Measurements from ENCODE around the gene ACOX3.

DNA sequence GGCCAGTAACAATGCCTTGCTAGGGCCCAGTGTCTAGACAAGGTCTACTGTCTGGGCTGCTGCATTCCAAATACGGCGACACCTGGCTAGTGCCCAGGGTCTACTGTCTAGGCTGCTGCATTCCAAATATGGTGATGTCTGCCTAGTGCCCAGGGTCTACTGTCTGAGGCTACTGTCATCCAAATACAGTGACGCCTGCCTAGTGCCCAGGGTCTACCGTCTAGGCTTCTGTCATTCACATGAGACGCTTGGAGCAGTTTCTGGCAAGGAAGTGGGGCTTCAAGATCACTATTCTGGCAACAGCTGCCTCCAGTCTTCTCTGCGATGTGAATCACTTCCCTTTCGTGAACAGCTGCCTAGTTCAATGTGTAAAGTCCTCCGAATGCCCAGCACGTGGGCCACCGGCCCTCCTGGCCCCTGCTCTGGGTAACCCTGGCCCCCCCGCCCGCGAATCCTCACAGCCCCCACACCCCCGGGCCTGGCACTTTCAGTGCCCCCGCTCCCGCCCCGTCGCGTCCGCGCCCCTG, 12.7 kb downstream of the ACOX3 start:
- TF ChIP-seq POLR2A (IDR thresholded peaks at IDR 0.05) (no peak), POLR2AphosphoS5 (IDR thresholded peaks at IDR 0.05) (no peak)
- TF ChIP-seq, protein P1, sequence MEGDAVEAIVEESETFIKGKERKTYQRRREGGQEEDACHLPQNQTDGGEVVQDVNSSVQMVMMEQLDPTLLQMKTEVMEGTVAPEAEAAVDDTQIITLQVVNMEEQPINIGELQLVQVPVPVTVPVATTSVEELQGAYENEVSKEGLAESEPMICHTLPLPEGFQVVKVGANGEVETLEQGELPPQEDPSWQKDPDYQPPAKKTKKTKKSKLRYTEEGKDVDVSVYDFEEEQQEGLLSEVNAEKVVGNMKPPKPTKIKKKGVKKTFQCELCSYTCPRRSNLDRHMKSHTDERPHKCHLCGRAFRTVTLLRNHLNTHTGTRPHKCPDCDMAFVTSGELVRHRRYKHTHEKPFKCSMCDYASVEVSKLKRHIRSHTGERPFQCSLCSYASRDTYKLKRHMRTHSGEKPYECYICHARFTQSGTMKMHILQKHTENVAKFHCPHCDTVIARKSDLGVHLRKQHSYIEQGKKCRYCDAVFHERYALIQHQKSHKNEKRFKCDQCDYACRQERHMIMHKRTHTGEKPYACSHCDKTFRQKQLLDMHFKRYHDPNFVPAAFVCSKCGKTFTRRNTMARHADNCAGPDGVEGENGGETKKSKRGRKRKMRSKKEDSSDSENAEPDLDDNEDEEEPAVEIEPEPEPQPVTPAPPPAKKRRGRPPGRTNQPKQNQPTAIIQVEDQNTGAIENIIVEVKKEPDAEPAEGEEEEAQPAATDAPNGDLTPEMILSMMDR (IDR thresholded peaks at IDR 0.05), result no peak
